VCaP (cell line): Measurements from ENCODE around the gene SDR42E1.

Source experiments
- H3K27ac ChIP-seq: fragments of 450-650 bp; 2 replicates; pipeline ENCODE4 v1.5.1; 2017
- CTCF ChIP-seq: fragments of 450-650 bp; conservative IDR thresholded peaks from 2 replicates; pipeline ENCODE4 v1.5.1; 2017; ENCODE audit warnings: mild to moderate bottlenecking, moderate library complexity

The SDR42E1 gene

GRCh38 chr16:82005027-82005830 is 6.0 kb downstream of the SDR42E1 start:
- no peak overlapping the region; the same call in 1 of the 2 replicates for H3K27ac ChIP-seq
- TF ChIP-seq CTCF: no peak

- no peak for TF ChIP-seq CTCF
- no peak overlapping the region for H3K27ac ChIP-seq
These were observed 6.7 kb downstream of the SDR42E1 start for GRCh38 chr16:82004601-82005000.

- no peak overlapping the region for H3K27ac ChIP-seq
- no peak for TF ChIP-seq CTCF
These were observed 8.4 kb downstream of the SDR42E1 start for GRCh38 chr16:82002831-82003230.

GRCh38 chr16:81997738-81998137 is 13.5 kb downstream of the SDR42E1 start:
- no peak overlapping the region for H3K27ac ChIP-seq
- TF ChIP-seq CTCF: no peak

- peak; percentile 55 for TF ChIP-seq CTCF
- no peak overlapping the region for H3K27ac ChIP-seq
These were observed 14.4 kb downstream of the SDR42E1 start for GRCh38 chr16:81996664-81997509.

GRCh38 chr16:81995651-81996050 is 15.6 kb downstream of the SDR42E1 start:
- H3K27ac ChIP-seq: peak overlapping the region; percentile 21; the same call in 1 of the 2 replicates
- TF ChIP-seq CTCF: no peak

GRCh38 chr16:81994485-81994884 is 16.8 kb downstream of the SDR42E1 start:
- no peak for TF ChIP-seq CTCF
- H3K27ac ChIP-seq: no peak overlapping the region
